Brain microvascular endothelial cell (primary cell): ENCODE data around the gene CCDC6.

ENCODE experiments used
- DNase-seq: peaks from one replicate; pipeline ENCODE4 v3.0.0-alpha.2; 2020
- H3K27ac ChIP-seq: fragments of 250-450 bp; sonication (Bioruptor Pico); 2 replicates; pipeline ENCODE4 v1.5.1; 2020; ENCODE audit warnings: mild to moderate bottlenecking, moderate library complexity
- H3K27me3 ChIP-seq: fragments of 250-450 bp; sonication (Bioruptor Pico); replicated peaks from 2 replicates; pipeline ENCODE4 v1.5.1; 2020; ENCODE audit warnings: mild to moderate bottlenecking
- H3K36me3 ChIP-seq: fragments of 250-450 bp; sonication (Bioruptor Pico); replicated peaks from 2 replicates; pipeline ENCODE4 v1.5.1; 2020; ENCODE audit warnings: mild to moderate bottlenecking
- H3K4me3 ChIP-seq: 2 replicates; pipeline ENCODE4 v1.5.1; 2011; ENCODE audit warnings: low read depth, mild to moderate bottlenecking, control low read depth, low read length, moderate library complexity
- in situ Hi-C: cut with HindIII; loops from 2 replicates; pipeline ENCODE4 v1.10.0; 2017; ENCODE audit warnings: low sequenced_read_pairs, low pct_ligation_motif_present
- TF ChIP-seq, protein P1 (sequence below): IDR thresholded peaks from 2 replicates; pipeline ENCODE4 v1.5.1; 2011; ENCODE audit warnings: low read depth, mild to moderate bottlenecking, moderate library complexity, low read length, control low read depth, inconsistent platforms; ENCODE audit errors: missing control alignments

CCDC6 gene

DNA sequence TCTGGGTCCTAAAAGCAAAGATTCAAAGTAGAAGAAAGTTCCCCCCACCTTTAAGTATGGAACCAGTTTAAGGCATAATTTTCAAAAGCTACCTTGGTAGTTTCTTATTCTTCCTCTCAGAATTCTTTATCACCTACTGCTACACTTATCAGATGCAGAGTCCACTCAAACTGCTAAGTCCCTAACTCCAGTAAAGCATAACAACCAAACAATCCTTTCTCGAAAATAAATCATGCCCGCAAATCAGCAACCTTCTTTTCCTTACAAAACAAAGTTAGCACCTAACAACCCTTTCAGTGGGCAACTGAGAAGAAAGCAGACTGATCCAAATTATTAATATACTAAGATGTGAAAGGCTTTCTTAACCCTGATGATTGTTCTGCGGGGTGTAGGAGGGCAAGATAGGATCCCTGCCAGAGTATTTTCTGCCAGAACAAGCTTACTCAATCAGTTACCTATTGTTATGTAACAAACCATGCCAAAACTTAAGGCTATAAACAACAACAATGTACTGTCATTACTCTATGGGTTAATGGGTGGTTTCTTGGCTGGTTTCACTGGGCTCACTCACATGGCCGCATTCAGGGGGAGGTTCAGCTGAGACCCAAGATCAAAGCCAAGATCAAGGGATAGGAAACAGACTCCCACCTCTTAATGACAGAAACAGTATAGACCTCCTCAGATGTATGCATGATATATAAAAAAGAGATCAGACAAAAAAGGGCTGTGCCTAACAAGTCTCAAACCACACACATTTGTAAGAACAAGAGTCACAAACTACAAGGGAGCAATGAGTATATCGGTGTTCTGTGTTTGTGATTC is 42.0 kb downstream of the CCDC6 start:
- no peak overlapping the region for H3K4me3 ChIP-seq
- no peaks in the 10 kb centered on the region for H3K27me3 ChIP-seq
- H3K36me3 ChIP-seq = no peaks in the 10 kb centered on the region
- TF ChIP-seq, protein P1, sequence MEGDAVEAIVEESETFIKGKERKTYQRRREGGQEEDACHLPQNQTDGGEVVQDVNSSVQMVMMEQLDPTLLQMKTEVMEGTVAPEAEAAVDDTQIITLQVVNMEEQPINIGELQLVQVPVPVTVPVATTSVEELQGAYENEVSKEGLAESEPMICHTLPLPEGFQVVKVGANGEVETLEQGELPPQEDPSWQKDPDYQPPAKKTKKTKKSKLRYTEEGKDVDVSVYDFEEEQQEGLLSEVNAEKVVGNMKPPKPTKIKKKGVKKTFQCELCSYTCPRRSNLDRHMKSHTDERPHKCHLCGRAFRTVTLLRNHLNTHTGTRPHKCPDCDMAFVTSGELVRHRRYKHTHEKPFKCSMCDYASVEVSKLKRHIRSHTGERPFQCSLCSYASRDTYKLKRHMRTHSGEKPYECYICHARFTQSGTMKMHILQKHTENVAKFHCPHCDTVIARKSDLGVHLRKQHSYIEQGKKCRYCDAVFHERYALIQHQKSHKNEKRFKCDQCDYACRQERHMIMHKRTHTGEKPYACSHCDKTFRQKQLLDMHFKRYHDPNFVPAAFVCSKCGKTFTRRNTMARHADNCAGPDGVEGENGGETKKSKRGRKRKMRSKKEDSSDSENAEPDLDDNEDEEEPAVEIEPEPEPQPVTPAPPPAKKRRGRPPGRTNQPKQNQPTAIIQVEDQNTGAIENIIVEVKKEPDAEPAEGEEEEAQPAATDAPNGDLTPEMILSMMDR = no peak
- DNase-seq = no peak
- in situ Hi-C loops = no loop called here
- H3K27ac ChIP-seq = no peak overlapping the region

DNA sequence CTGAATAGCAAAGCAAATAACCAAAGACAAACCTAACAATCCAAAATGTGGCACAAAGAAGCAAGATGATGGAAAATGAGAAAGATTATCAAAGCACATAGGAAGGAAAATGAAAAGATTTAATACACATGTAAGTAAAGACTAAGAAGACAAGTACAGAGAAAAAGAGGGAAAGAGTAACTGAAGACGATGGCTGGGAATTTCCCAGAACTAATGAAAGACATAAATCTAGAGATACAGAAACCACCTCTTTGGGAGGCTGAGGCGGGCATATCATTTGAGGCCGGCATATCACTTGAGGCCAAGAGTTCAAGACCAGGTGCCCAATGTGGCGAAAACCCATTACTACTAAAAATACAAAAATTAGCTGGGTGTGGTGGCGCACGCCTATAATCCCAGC is 46.8 kb downstream of the CCDC6 start:
- DNase-seq = no peak
- Histone ChIP-seq H3K36me3 (no peaks in the 10 kb centered on the region), H3K27ac (no peak overlapping the region), H3K27me3 (no peaks in the 10 kb centered on the region), H3K4me3 (no peak overlapping the region)
- in situ Hi-C loops = no loop called here
- TF ChIP-seq, protein P1 = no peak

DNA sequence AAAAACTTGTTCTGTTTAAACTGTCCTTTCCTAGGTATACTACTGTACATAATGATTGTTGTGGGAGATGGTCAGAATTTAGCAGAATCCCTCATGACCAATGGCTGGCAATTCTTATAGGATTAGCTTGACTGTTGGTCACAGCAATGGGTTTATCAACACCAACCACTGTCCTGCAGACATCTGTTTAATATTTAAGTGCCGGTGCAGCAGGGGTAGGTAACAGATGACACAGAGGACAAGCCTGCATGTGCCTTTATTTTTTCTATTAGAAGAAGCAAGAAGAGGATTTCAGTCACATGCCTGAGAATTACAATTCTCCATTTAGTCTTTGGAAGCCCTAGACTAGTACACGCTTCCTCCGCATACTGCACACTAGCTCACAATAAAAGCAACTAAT is 48.4 kb downstream of the CCDC6 start:
- DNase-seq = no peak
- Histone ChIP-seq H3K36me3 (no peaks in the 10 kb centered on the region), H3K27me3 (no peaks in the 10 kb centered on the region), H3K4me3 (no peak overlapping the region), H3K27ac (no peak overlapping the region)
- in situ Hi-C loops = no loop called here
- TF ChIP-seq, protein P1 = no peak

DNA sequence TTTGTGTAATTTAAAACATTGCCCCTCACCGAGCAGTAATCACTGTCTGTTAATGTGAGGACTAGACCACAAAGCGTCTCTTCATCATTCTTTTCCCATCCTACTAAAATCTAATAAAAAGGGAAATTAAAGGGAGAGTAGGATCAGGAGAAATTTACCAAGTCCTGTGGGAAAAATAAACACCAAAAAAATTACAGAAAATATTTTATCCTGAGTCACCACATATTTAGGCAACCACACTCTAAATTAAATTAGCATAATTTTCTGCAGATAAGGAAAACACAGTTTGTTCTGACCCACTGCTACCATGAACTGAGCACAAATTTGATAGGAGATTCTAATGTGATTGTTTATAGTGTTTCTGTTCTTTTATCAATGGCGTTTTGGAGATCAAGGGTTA is 49.3 kb downstream of the CCDC6 start:
- no peaks in the 10 kb centered on the region for H3K27me3 ChIP-seq
- no peaks in the 10 kb centered on the region for H3K36me3 ChIP-seq
- in situ Hi-C loops = no loop called here
- TF ChIP-seq, protein P1 = no peak
- H3K27ac ChIP-seq = no peak overlapping the region
- no peak overlapping the region for H3K4me3 ChIP-seq
- no peak for DNase-seq

DNA sequence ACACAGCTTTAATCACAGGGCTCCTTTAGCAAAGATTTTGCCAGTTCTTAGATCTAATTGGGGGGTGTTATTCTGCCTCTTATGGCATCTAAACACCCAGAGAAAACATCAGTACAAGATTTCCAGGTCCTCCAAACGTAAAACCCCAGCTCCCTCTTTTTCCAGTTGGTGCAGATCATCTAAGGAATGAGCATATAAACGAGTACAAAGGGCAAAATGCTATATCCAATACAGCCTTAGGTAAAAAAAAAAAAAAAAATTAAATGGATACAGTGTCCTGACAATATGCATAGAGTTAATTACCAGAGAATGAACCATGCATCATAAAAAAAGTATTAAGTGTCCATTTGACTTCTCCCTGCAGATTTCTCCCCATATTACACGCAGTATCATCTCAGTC is 50.3 kb downstream of the CCDC6 start:
- H3K36me3 ChIP-seq = no peaks in the 10 kb centered on the region
- TF ChIP-seq, protein P1 = no peak
- no peak overlapping the region for H3K27ac ChIP-seq
- DNase-seq = no peak
- H3K27me3 ChIP-seq = no peaks in the 10 kb centered on the region
- in situ Hi-C loops = no loop called here
- H3K4me3 ChIP-seq = no peak overlapping the region

DNA sequence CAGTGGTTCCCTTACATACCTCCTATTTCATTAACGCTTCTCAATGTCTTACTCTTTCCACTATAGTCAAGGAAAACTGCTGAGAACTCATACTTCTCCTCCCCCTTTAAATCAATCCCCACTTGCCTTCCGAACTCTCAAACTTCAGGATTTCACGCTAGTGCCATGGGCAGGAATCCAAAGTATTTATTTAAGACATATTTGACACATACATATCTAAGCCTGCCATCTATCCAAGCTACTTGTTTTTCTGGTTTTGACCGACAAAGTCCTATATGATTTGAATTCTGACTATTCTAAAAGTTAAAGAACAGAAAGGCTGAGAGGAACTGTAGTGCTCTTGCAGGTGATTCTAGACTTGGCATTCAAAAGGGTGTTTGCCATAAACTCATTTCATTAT is 51.8 kb downstream of the CCDC6 start:
- DNase-seq = no peak
- TF ChIP-seq, protein P1 = no peak
- no peaks in the 10 kb centered on the region for H3K36me3 ChIP-seq
- in situ Hi-C loops = no loop called here
- H3K27me3 ChIP-seq = no peaks in the 10 kb centered on the region
- H3K4me3 ChIP-seq = no peak overlapping the region
- H3K27ac ChIP-seq = no peak overlapping the region
